ENCODE data around the gene EFCAB5.
A peak's percentile ranks its signal among the peaks of the same experiment; 100 is the strongest.
"Not testable (repeated sequence)": the region's sequence is repeated elsewhere in the genome, so short reads cannot be mapped to it uniquely, and the experiment has no call there.

EFCAB5 gene

GRCh38 chr17:29918922-29919856, 22.2 kb upstream of the EFCAB5 start:
- Histone ChIP-seq H3K27me3 (ENCODE audit: control insufficient read depth, insufficient read depth, low read length) (no peaks in the 10 kb centered on the region), H3K4me1 (ENCODE audit: control insufficient read depth, insufficient read depth, low read length) (no peaks in the 10 kb centered on the region), H3K36me3 (ENCODE audit: control insufficient read depth, insufficient read depth, low read length) (no peaks in the 10 kb centered on the region), H3K9me3 (ENCODE audit: control insufficient read depth, low read length) (no peaks in the 10 kb centered on the region), H3K9ac (ENCODE audit: low read length) (no peak overlapping the region), H3K4me3 (ENCODE audit: low read length) (no peak overlapping the region)

GRCh38 chr17:29924786-29925185, 16.6 kb upstream of the EFCAB5 start:
- no peak overlapping the region for H3K9ac ChIP-seq (ENCODE audit: low read length)
- H3K36me3 ChIP-seq (ENCODE audit: control insufficient read depth, insufficient read depth, low read length) = no peaks in the 10 kb centered on the region
- no peak overlapping the region for H3K4me3 ChIP-seq (ENCODE audit: low read length)
- H3K4me1 ChIP-seq (ENCODE audit: control insufficient read depth, insufficient read depth, low read length) = peaks cover 9% of the 10 kb centered on the region
- H3K9me3 ChIP-seq (ENCODE audit: control insufficient read depth, low read length) = no peaks in the 10 kb centered on the region
- no peaks in the 10 kb centered on the region for H3K27me3 ChIP-seq (ENCODE audit: control insufficient read depth, insufficient read depth, low read length)

- Histone ChIP-seq H3K36me3 (ENCODE audit: control insufficient read depth, insufficient read depth, low read length) (no peaks in the 10 kb centered on the region), H3K27me3 (ENCODE audit: control insufficient read depth, insufficient read depth, low read length) (no peaks in the 10 kb centered on the region), H3K9ac (ENCODE audit: low read length) (no peak overlapping the region), H3K4me3 (ENCODE audit: low read length) (no peak overlapping the region), H3K4me1 (ENCODE audit: control insufficient read depth, insufficient read depth, low read length) (peaks cover 19% of the 10 kb centered on the region), H3K9me3 (ENCODE audit: control insufficient read depth, low read length) (no peaks in the 10 kb centered on the region)
Observed at GRCh38 chr17:29927546-29927945, 13.9 kb upstream of the EFCAB5 start.

- H3K36me3 ChIP-seq (ENCODE audit: control insufficient read depth, insufficient read depth, low read length) = no peaks in the 10 kb centered on the region
- H3K9ac ChIP-seq (ENCODE audit: low read length) = peak overlapping the region; percentile 87
- H3K4me3 ChIP-seq (ENCODE audit: low read length) = peak overlapping the region; percentile 97
- no peaks in the 10 kb centered on the region for H3K9me3 ChIP-seq (ENCODE audit: control insufficient read depth, low read length)
- H3K27me3 ChIP-seq (ENCODE audit: control insufficient read depth, insufficient read depth, low read length) = no peaks in the 10 kb centered on the region
- peaks cover 19% of the 10 kb centered on the region for H3K4me1 ChIP-seq (ENCODE audit: control insufficient read depth, insufficient read depth, low read length)
Observed at GRCh38 chr17:29929006-29929532, 12.4 kb upstream of the EFCAB5 start.

- Histone ChIP-seq H3K4me1 (ENCODE audit: control insufficient read depth, insufficient read depth, low read length) (peaks cover 19% of the 10 kb centered on the region), H3K9ac (ENCODE audit: low read length) (peak within 1 kb of the TSS; percentile 87), H3K36me3 (ENCODE audit: control insufficient read depth, insufficient read depth, low read length) (no peaks in the 10 kb centered on the region), H3K4me3 (ENCODE audit: low read length) (peak within 1 kb of the TSS; percentile 97), H3K27me3 (ENCODE audit: control insufficient read depth, insufficient read depth, low read length) (no peaks in the 10 kb centered on the region), H3K9me3 (ENCODE audit: control insufficient read depth, low read length) (no peaks in the 10 kb centered on the region)
Observed at GRCh38 chr17:29929533-29930408, 11.7 kb upstream of the EFCAB5 start, which contains the start of gene SSH2. TSS of gene SSH2 (minus strand) at chr17:29930228. CDS start at chr17:29930000, 228 bp downstream.

GRCh38 chr17:29930409-29931010, 10.9 kb upstream of the EFCAB5 start:
- Histone ChIP-seq H3K9me3 (ENCODE audit: control insufficient read depth, low read length) (no peaks in the 10 kb centered on the region), H3K9ac (ENCODE audit: low read length) (peak overlapping the region; percentile 87)

GRCh38 chr17:29931231-29931932, 10.1 kb upstream of the EFCAB5 start:
- no peak overlapping the region for H3K9ac ChIP-seq (ENCODE audit: low read length)

More at GRCh38 chr17:29930409-29931010, 10.9 kb upstream of the EFCAB5 start:
- peak overlapping the region; percentile 97 for H3K4me3 ChIP-seq (ENCODE audit: low read length)
- no peaks in the 10 kb centered on the region for H3K27me3 ChIP-seq (ENCODE audit: control insufficient read depth, insufficient read depth, low read length)
- peaks cover 19% of the 10 kb centered on the region for H3K4me1 ChIP-seq (ENCODE audit: control insufficient read depth, insufficient read depth, low read length)
- H3K36me3 ChIP-seq (ENCODE audit: control insufficient read depth, insufficient read depth, low read length) = no peaks in the 10 kb centered on the region

GRCh38 chr17:29933379-29933778, 8.1 kb upstream of the EFCAB5 start:
- Histone ChIP-seq H3K4me1 (ENCODE audit: control insufficient read depth, insufficient read depth, low read length) (peaks cover 17% of the 10 kb centered on the region), H3K4me3 (ENCODE audit: low read length) (no peak overlapping the region), H3K27me3 (ENCODE audit: control insufficient read depth, insufficient read depth, low read length) (no peaks in the 10 kb centered on the region), H3K36me3 (ENCODE audit: control insufficient read depth, insufficient read depth, low read length) (no peaks in the 10 kb centered on the region), H3K9ac (ENCODE audit: low read length) (no peak overlapping the region), H3K9me3 (ENCODE audit: control insufficient read depth, low read length) (no peaks in the 10 kb centered on the region)

More at GRCh38 chr17:29931231-29931932, 10.1 kb upstream of the EFCAB5 start:
- Histone ChIP-seq H3K4me3 (ENCODE audit: low read length) (no peak overlapping the region), H3K9me3 (ENCODE audit: control insufficient read depth, low read length) (no peaks in the 10 kb centered on the region), H3K27me3 (ENCODE audit: control insufficient read depth, insufficient read depth, low read length) (no peaks in the 10 kb centered on the region), H3K36me3 (ENCODE audit: control insufficient read depth, insufficient read depth, low read length) (no peaks in the 10 kb centered on the region), H3K4me1 (ENCODE audit: control insufficient read depth, insufficient read depth, low read length) (peaks cover 19% of the 10 kb centered on the region)

- not testable (repeated sequence) for H3K36me3 ChIP-seq (ENCODE audit: control insufficient read depth, insufficient read depth, low read length); H3K9ac ChIP-seq (ENCODE audit: low read length); H3K4me3 ChIP-seq (ENCODE audit: low read length); H3K9me3 ChIP-seq (ENCODE audit: control insufficient read depth, low read length); H3K27me3 ChIP-seq (ENCODE audit: control insufficient read depth, insufficient read depth, low read length); H3K4me1 ChIP-seq (ENCODE audit: control insufficient read depth, insufficient read depth, low read length)
Observed at GRCh38 chr17:29935909-29936308, 5.5 kb upstream of the EFCAB5 start.

GRCh38 chr17:29936724-29937123, 4.7 kb upstream of the EFCAB5 start:
- no peak overlapping the region for H3K4me3 ChIP-seq (ENCODE audit: low read length)
- H3K27me3 ChIP-seq (ENCODE audit: control insufficient read depth, insufficient read depth, low read length) = no peaks in the 10 kb centered on the region
- no peaks in the 10 kb centered on the region for H3K36me3 ChIP-seq (ENCODE audit: control insufficient read depth, insufficient read depth, low read length)
- no peak overlapping the region for H3K9ac ChIP-seq (ENCODE audit: low read length)
- H3K9me3 ChIP-seq (ENCODE audit: control insufficient read depth, low read length) = no peaks in the 10 kb centered on the region
- H3K4me1 ChIP-seq (ENCODE audit: control insufficient read depth, insufficient read depth, low read length) = peaks cover 1% of the 10 kb centered on the region

- Histone ChIP-seq H3K27me3 (ENCODE audit: control insufficient read depth, insufficient read depth, low read length) (no peaks in the 10 kb centered on the region), H3K9ac (ENCODE audit: low read length) (no peak overlapping the region), H3K36me3 (ENCODE audit: control insufficient read depth, insufficient read depth, low read length) (no peaks in the 10 kb centered on the region), H3K9me3 (ENCODE audit: control insufficient read depth, low read length) (no peaks in the 10 kb centered on the region), H3K4me3 (ENCODE audit: low read length) (no peak overlapping the region), H3K4me1 (ENCODE audit: control insufficient read depth, insufficient read depth, low read length) (no peaks in the 10 kb centered on the region)
Observed at GRCh38 chr17:29945281-29945680, 3.8 kb downstream of the EFCAB5 start.

Measured in mucosa of stomach (tissue), 1 donor.